LoVo (cell line): Measurements from ENCODE around the gene GLYAT.

Source experiments
- DNase-seq: peaks from one replicate; pipeline ENCODE4 v3.0.0-alpha.2; 2016; ENCODE audit warnings: low spot score

The GLYAT gene

GRCh38 chr11:58676563-58677135, 55.1 kb downstream of the GLYAT start:
- DNase-seq = no peak

- DNase-seq = peak; percentile 75
Observed at GRCh38 chr11:58675334-58676155, 56.2 kb downstream of the GLYAT start.

- no peak for DNase-seq
Observed at GRCh38 chr11:58674609-58675008, 57.1 kb downstream of the GLYAT start.

- no peak for DNase-seq
Observed at GRCh38 chr11:58671983-58672633, 59.6 kb downstream of the GLYAT start.

- DNase-seq = peak; percentile 44
Observed at GRCh38 chr11:58659910-58660570, 71.7 kb downstream of the GLYAT start.

- peak; percentile 89 for DNase-seq
Observed at GRCh38 chr11:58659404-58659803, 72.3 kb downstream of the GLYAT start.
